CD14-positive monocyte (primary cell): Measurements from ENCODE around the gene TEDC1. TPM values are rescaled to one million over a fixed set of nuclear protein-coding genes. Genes with fewer than 3 reads are reported as not detected.

Source experiments
- DNase-seq, 3 donors: peaks; one replicate each; pipeline ENCODE4 v3.0.0-alpha.2; 2011 to 2022
- H2AFZ ChIP-seq: 2 replicates; pipeline ENCODE4 v1.6.0; 2012; ENCODE audit warnings: mild to moderate bottlenecking, low read depth, low read length, inconsistent platforms; ENCODE audit not compliant: insufficient read depth, poor library complexity, severe bottlenecking
- H3K27ac ChIP-seq, 2 donors: 1 replicate in 1 of 2; 2 replicates in 1 of 2; pipeline ENCODE4 v1.5.1; 2012 to 2013; ENCODE audit warnings: low read length in 2 of 2, control low read depth in 1 of 2, inconsistent platforms in 1 of 2, low read depth in 1 of 2, mild to moderate bottlenecking in 1 of 2
- H3K27me3 ChIP-seq, 2 donors: one replicate each; pipeline versions ENCODE4 v1.6.0 to v1.6.1; 2011 to 2013; ENCODE audit warnings: low read length in 2 of 2; ENCODE audit not compliant: control insufficient read depth in 2 of 2, insufficient read depth in 2 of 2
- H3K36me3 ChIP-seq, 2 donors: replicated peaks in 1 of 2; 1 replicate in 1 of 2; 2 replicates in 1 of 2; pipeline versions ENCODE4 v1.5.1 to v1.6.1; 2012 to 2013; ENCODE audit warnings: low read length in 2 of 2, control low read depth in 1 of 2, inconsistent platforms in 1 of 2, mild to moderate bottlenecking in 1 of 2; ENCODE audit not compliant: insufficient read depth in 2 of 2, control insufficient read depth in 1 of 2
- H3K4me1 ChIP-seq, 2 donors: 1 replicate in 1 of 2; 2 replicates in 1 of 2; pipeline versions ENCODE4 v1.5.1 to v1.6.1; 2012 to 2013; ENCODE audit warnings: low read length in 2 of 2, control low read depth in 1 of 2, inconsistent platforms in 1 of 2, mild to moderate bottlenecking in 1 of 2, moderate library complexity in 1 of 2; ENCODE audit not compliant: insufficient read depth in 2 of 2, control insufficient read depth in 1 of 2
- H3K4me2 ChIP-seq: replicated peaks from 2 replicates; pipeline ENCODE3; 2012; ENCODE audit warnings: low read length, moderate library complexity, mild to moderate bottlenecking; ENCODE audit not compliant: poor library complexity, severe bottlenecking; ENCODE audit errors: extremely low read depth
- H3K4me3 ChIP-seq, 3 experiments: fragments of 200-600 bp in 1 of 3; sonication (generic) in 1 of 3; replicated peaks in 1 of 3; 1 replicate in 2 of 3; 2 replicates in 1 of 3; pipeline ENCODE4 v1.5.1; 2011 to 2013; ENCODE audit warnings: low read length in 3 of 3, mild to moderate bottlenecking in 3 of 3, control low read depth in 2 of 3, low read depth in 2 of 3, inconsistent platforms in 1 of 3, moderate library complexity in 1 of 3
- H3K79me2 ChIP-seq: 2 replicates; pipeline ENCODE4 v1.6.0; 2012; ENCODE audit warnings: mild to moderate bottlenecking, control low read depth, inconsistent platforms, low read length, moderate library complexity; ENCODE audit not compliant: insufficient read depth
- H3K9ac ChIP-seq: 2 replicates; pipeline ENCODE4 v1.6.0; 2017; ENCODE audit warnings: low read length, mild to moderate bottlenecking; ENCODE audit not compliant: insufficient read depth, poor library complexity, severe bottlenecking
- H3K9me3 ChIP-seq, 2 donors: replicated peaks in 1 of 2; 1 replicate in 1 of 2; 2 replicates in 1 of 2; pipeline versions ENCODE4 v1.5.1 to v1.6.1; 2012 to 2013; ENCODE audit warnings: low read length in 2 of 2, control low read depth in 1 of 2; ENCODE audit not compliant: control insufficient read depth in 1 of 2, insufficient read depth in 1 of 2
- H4K20me1 ChIP-seq: 2 replicates; pipeline ENCODE4 v1.6.0; 2012; ENCODE audit warnings: mild to moderate bottlenecking, low read length, control low read depth, moderate library complexity; ENCODE audit not compliant: insufficient read depth
- H3K27ac Mint-ChIP-seq, 7 donors: one replicate each; pipeline ENCODE4 v1.8.0; 2020; ENCODE audit warnings: mild to moderate bottlenecking in 7 of 7, mixed read lengths in 7 of 7, moderate library complexity in 6 of 7, inconsistent platforms in 2 of 7
- H3K27me3 Mint-ChIP-seq, 3 donors: one replicate each; pipeline ENCODE4 v1.8.0; 2021 to 2022; ENCODE audit warnings: low read depth in 3 of 3, mild to moderate bottlenecking in 3 of 3, mixed read lengths in 3 of 3, moderate library complexity in 3 of 3, inconsistent platforms in 1 of 3
- H3K36me3 Mint-ChIP-seq, 2 donors: one replicate each; pipeline ENCODE4 v1.8.0; 2020; ENCODE audit warnings: mixed read lengths in 2 of 2, inconsistent platforms in 1 of 2, mild to moderate bottlenecking in 1 of 2
- H3K4me1 Mint-ChIP-seq: one replicate; pipeline ENCODE4 v1.8.0; 2020; ENCODE audit warnings: mild to moderate bottlenecking, mixed read lengths
- H3K4me3 Mint-ChIP-seq, 2 donors: one replicate each; pipeline ENCODE4 v1.8.0; 2020; ENCODE audit warnings: mild to moderate bottlenecking in 2 of 2, mixed read lengths in 2 of 2, moderate library complexity in 1 of 2
- H3K9me3 Mint-ChIP-seq, 7 donors: one replicate each; pipeline ENCODE4 v1.8.0; 2020 to 2022; ENCODE audit warnings: mixed read lengths in 7 of 7, mild to moderate bottlenecking in 6 of 7, moderate library complexity in 6 of 7, inconsistent platforms in 2 of 7
- CTCF ChIP-seq: fragments of 200-600 bp; IDR thresholded peaks from one replicate; pipeline ENCODE4 v1.8.0; 2022; ENCODE audit warnings: antibody characterized with exemption, mild to moderate bottlenecking
- WGBS: methylation state at CpG from one replicate; pipeline ENCODE4 v1.1.5; 2013; ENCODE audit warnings: missing lambda C conversion rate; ENCODE audit not compliant: insufficient coverage; 5-methylcytosine and 5-hydroxymethylcytosine counted together
- intact Hi-C, 2 donors: fragments of 100-400 bp; cut with micrococcal nuclease; formaldehyde crosslinking; loops; one replicate each; pipeline versions ENCODE4 v1.15.0 to v1.15.1; 2023
- polyA plus RNA-seq, 3 donors: library from polyadenylated mRNA; depleted of rRNA in 1 of 3; unstranded in 2 of 3; stranded (reverse) in 1 of 3; fragments of 300-500 nt in 2 of 3; fragments of >200 nt in 1 of 3; fragmentation: Illumina TruSeq in 2 of 3; gene quantifications; 1 replicate in 2 of 3; 2 replicates in 1 of 3; pipeline ENCODE4 v1.2.3, GENCODE V29; 2012 to 2021

The TEDC1 gene
- polyA plus RNA-seq, 3 donors = 7.8 to 23.4 (median 9.0) TPM

GRCh38 chr14:105547741-105548169 is 56.7 kb downstream of the TEDC1 start:
- Histone ChIP-seq H3K4me2 (no peak overlapping the region), H4K20me1 (no peaks in the 10 kb centered on the region), H3K36me3 (no peaks in the 10 kb centered on the region), H3K27me3 (no peaks in the 10 kb centered on the region), H3K9ac (no peak overlapping the region), H3K27ac (no peak overlapping the region), H3K9me3 (peaks cover 5 to 6% of the 10 kb centered on the region in 2 donors), H2AFZ (no peak overlapping the region), H3K4me1 (no peaks in the 10 kb centered on the region), H3K79me2 (no peaks in the 10 kb centered on the region), H3K4me3 (no peak overlapping the region)
- WGBS = 98% methylated on average over 27 of the region's 38 CpGs
- H3K4me3 Mint-ChIP-seq = no peak overlapping the region
- no peak for DNase-seq
- H3K36me3 Mint-ChIP-seq = no peaks in the 10 kb centered on the region
- no peak for TF ChIP-seq CTCF
- intact Hi-C loops = no loop called here
- peaks cover 2 to 7% (median 3%) of the 10 kb centered on the region in 3 donors for H3K27me3 Mint-ChIP-seq
- H3K27ac Mint-ChIP-seq = no peak overlapping the region
- H3K9me3 Mint-ChIP-seq = peaks cover 2 to 22% (median 11%) of the 10 kb centered on the region in 7 donors
- H3K4me1 Mint-ChIP-seq = no peaks in the 10 kb centered on the region

Other genes with a start within 250 kb of the TEDC1 start
- 10 to 100 TPM in 1 of 3 donors, 1 to 10 TPM in 2; 1.3 to 24.4 (median 6.3) TPM for gene BTBD6, start 242.7 kb upstream of the TEDC1 start, polyA plus RNA-seq
- gene BRF1, start 190.2 kb upstream of the TEDC1 start, polyA plus RNA-seq = 10 to 100 TPM in 1 of 3 donors, 1 to 10 TPM in 2; 2.3 to 20.5 (median 2.5) TPM
- 10 to 100 TPM in 1 of 3 donors, 1 to 10 TPM in 2; 3.1 to 87.0 (median 3.7) TPM for gene PACS2, start 176.5 kb upstream of the TEDC1 start, polyA plus RNA-seq
- gene TEX22, start 92.7 kb upstream of the TEDC1 start, polyA plus RNA-seq = 1 to 10 TPM in 1 of 3 donors, under 1 TPM in 2; 0.52 to 2.2 (median 0.57) TPM
- 100 to 1,000 TPM in 1 of 3 donors, 1 to 10 TPM in 1, under 1 TPM in 1; 0.91 to 102 (median 2.0) TPM for gene MTA1, start 71.4 kb upstream of the TEDC1 start, polyA plus RNA-seq
- 1 to 10 TPM; 2.1 to 4.0 (median 3.3) TPM for gene CRIP2, start 16.4 kb upstream of the TEDC1 start, polyA plus RNA-seq
- gene CRIP1, start 4.4 kb upstream of the TEDC1 start, polyA plus RNA-seq = 1,000 to 10,000 TPM in 2 of 3 donors, 100 to 1,000 TPM in 1; 688 to 2,084 (median 1,032) TPM
- under 1 TPM in 2 of 3 donors, not detected in 1; 0.08 to 0.11 TPM for gene TMEM121, start 35.3 kb downstream of the TEDC1 start, polyA plus RNA-seq